IMR-90 (cell line): ENCODE data around the gene CATSPERB. TPM values are rescaled to one million over a fixed set of nuclear protein-coding genes. Genes with fewer than 3 reads are reported as not detected.

Source experiments
- ATAC-seq: fragments of 200-7000 bp; cut with Tn5 transposase; 2 replicates; pipeline ENCODE4 v1.9.1; 2020; ENCODE audit warnings: low read depth, mild to moderate bottlenecking, moderate library complexity
- BruUV-seq: library from RNA; stranded (reverse); fragments of 400-500 nt; replicated peaks from 2 replicates; lab custom pipeline; 2021; lab: Mats Ljungman, UMichigan
- CTCF ChIA-PET: fragments of 300-600 bp; formaldehyde crosslinking; extraction: SDS; loops from one replicate; lab custom pipeline; 2021; ENCODE audit warnings: antibody characterized with exemption; lab: Yijun Ruan, JAX
- POLR2A ChIA-PET: fragments of 300-600 bp; sonication (Branson Sonifier 250); formaldehyde crosslinking; loops from one replicate; lab custom pipeline; 2022; ENCODE audit warnings: antibody characterized with exemption; ENCODE audit not compliant: unreplicated experiment; lab: Charles Lee
- DNase-seq: peaks from one replicate; pipeline ENCODE4 v3.0.0; 2013
- H2AFZ ChIP-seq: replicated peaks from 2 replicates; pipeline ENCODE3; 2013; ENCODE audit warnings: low read length, mild to moderate bottlenecking; ENCODE audit not compliant: poor library complexity
- H2AK5ac ChIP-seq: 2 replicates; pipeline ENCODE4 v1.6.1; 2013; ENCODE audit warnings: low read depth, low read length, inconsistent platforms
- H2AK9ac ChIP-seq: replicated peaks from 2 replicates; pipeline ENCODE3; 2013; ENCODE audit warnings: mild to moderate bottlenecking, low read depth, low read length, moderate library complexity; ENCODE audit not compliant: poor library complexity
- H2BK120ac ChIP-seq: 2 replicates; pipeline ENCODE4 v1.6.1; 2013; ENCODE audit warnings: low read depth, low read length, inconsistent platforms
- H2BK15ac ChIP-seq: 3 replicates; pipeline ENCODE4 v1.6.1; 2013; ENCODE audit warnings: low read depth, low read length, inconsistent platforms
- H2BK20ac ChIP-seq: 2 replicates; pipeline ENCODE4 v1.6.1; 2013; ENCODE audit warnings: low read depth, mild to moderate bottlenecking, inconsistent platforms, low read length, moderate library complexity
- H2BK5ac ChIP-seq: 2 replicates; pipeline ENCODE4 v1.6.1; 2013; ENCODE audit warnings: mild to moderate bottlenecking, low read depth, low read length, inconsistent platforms; ENCODE audit not compliant: poor library complexity, severe bottlenecking
- H3K14ac ChIP-seq: replicated peaks from 2 replicates; pipeline ENCODE4 v1.6.1; 2013; ENCODE audit warnings: low read depth, low read length, inconsistent platforms
- H3K18ac ChIP-seq: 2 replicates; pipeline ENCODE4 v1.6.1; 2013; ENCODE audit warnings: low read depth, low read length, control low read depth
- H3K23ac ChIP-seq: 2 replicates; pipeline ENCODE4 v1.6.1; 2013; ENCODE audit warnings: low read depth, low read length, inconsistent platforms
- H3K27ac ChIP-seq: 2 replicates; pipeline ENCODE4 v1.5.1; 2013; ENCODE audit warnings: mild to moderate bottlenecking, control low read depth, low read length; ENCODE audit not compliant: insufficient read depth
- H3K27me3 ChIP-seq: 2 replicates; pipeline ENCODE4 v1.6.1; 2013; ENCODE audit warnings: low read length; ENCODE audit not compliant: control insufficient read depth, insufficient read depth
- H3K36me3 ChIP-seq: 2 replicates; pipeline ENCODE4 v1.6.1; 2013; ENCODE audit warnings: low read length, mixed read lengths; ENCODE audit not compliant: control insufficient read depth, insufficient read depth
- H3K4ac ChIP-seq: 2 replicates; pipeline ENCODE4 v1.6.1; 2013; ENCODE audit warnings: low read depth, low read length, inconsistent platforms
- H3K4me1 ChIP-seq: 2 replicates; pipeline ENCODE4 v1.6.1; 2013; ENCODE audit warnings: low read length, mixed read lengths; ENCODE audit not compliant: control insufficient read depth, insufficient read depth
- H3K4me2 ChIP-seq: 2 replicates; pipeline ENCODE4 v1.6.1; 2013; ENCODE audit warnings: low read depth, mild to moderate bottlenecking, control low read depth, low read length, moderate library complexity
- H3K4me3 ChIP-seq: 2 replicates; pipeline ENCODE4 v1.5.1; 2013; ENCODE audit warnings: low read depth, mild to moderate bottlenecking, control low read depth, low read length, moderate library complexity; ENCODE audit not compliant: insufficient read depth
- H3K56ac ChIP-seq: 2 replicates; pipeline ENCODE4 v1.6.1; 2013; ENCODE audit warnings: low read length, inconsistent platforms; ENCODE audit not compliant: insufficient read depth; ENCODE audit errors: extremely low read depth
- H3K79me1 ChIP-seq, 2 experiments: 2 replicates each; pipeline ENCODE4 v1.6.1; 2013; ENCODE audit warnings: low read length in 2 of 2, inconsistent platforms in 1 of 2, low read depth in 1 of 2
- H3K9ac ChIP-seq: 2 replicates; pipeline ENCODE4 v1.6.1; 2013; ENCODE audit warnings: low read depth, low read length, control low read depth
- H3K9me1 ChIP-seq: 2 replicates; pipeline ENCODE4 v1.6.1; 2013; ENCODE audit warnings: low read length, inconsistent platforms; ENCODE audit not compliant: insufficient read depth
- H3K9me3 ChIP-seq: 2 replicates; pipeline ENCODE4 v1.6.1; 2013; ENCODE audit warnings: low read length; ENCODE audit not compliant: control insufficient read depth, insufficient read depth
- H4K20me1 ChIP-seq: 2 replicates; pipeline ENCODE4 v1.6.1; 2013; ENCODE audit warnings: low read length, inconsistent platforms; ENCODE audit not compliant: insufficient read depth
- H4K5ac ChIP-seq: 2 replicates; pipeline ENCODE4 v1.6.1; 2013; ENCODE audit warnings: mild to moderate bottlenecking, low read depth, low read length, control low read depth
- H4K8ac ChIP-seq, 2 experiments: 2 replicates each; pipeline ENCODE4 v1.6.1; 2013; ENCODE audit warnings: low read depth in 2 of 2, low read length in 2 of 2, control low read depth in 1 of 2, inconsistent platforms in 1 of 2
- H4K91ac ChIP-seq: 2 replicates; pipeline ENCODE4 v1.6.1; 2013; ENCODE audit warnings: low read depth, low read length, inconsistent platforms; ENCODE audit not compliant: insufficient read depth
- CHD1 ChIP-seq: IDR thresholded peaks from 2 replicates; pipeline ENCODE4 v1.6.1; 2012; ENCODE audit warnings: low read depth, low read length, improper control_type of control experiment
- RFX5 ChIP-seq: IDR thresholded peaks from 2 replicates; pipeline ENCODE4 v1.8.0; 2012; ENCODE audit warnings: low read depth, mild to moderate bottlenecking, low read length, moderate library complexity
- WGBS, 2 experiments: methylation state at CpG; one replicate each; pipeline versions ENCODE4 v1.1.5 to v1.1.7; 2013; ENCODE audit warnings: missing lambda C conversion rate in 2 of 2; ENCODE audit not compliant: insufficient read length in 1 of 2; ENCODE audit errors: extremely low coverage in 2 of 2; 5-methylcytosine and 5-hydroxymethylcytosine counted together
- dilution Hi-C: fragments of 300-500 bp; cut with HindIII; formaldehyde crosslinking; loops from one replicate; pipeline ENCODE4 v1.14.3; 2018; ENCODE audit warnings: low sequenced_read_pairs; ENCODE audit not compliant: unreplicated experiment
- in situ Hi-C: fragments of 300-500 bp; cut with MboI; formaldehyde crosslinking; loops from 3 replicates; pipeline ENCODE4 v1.14.3; 2019; ENCODE audit warnings: low sequenced_read_pairs, inconsistent platforms, mixed read lengths
- intact Hi-C: fragments of 100-400 bp; cut with micrococcal nuclease; formaldehyde crosslinking; loops from 2 replicates; pipeline ENCODE4 v1.10.0; 2022
- polyA plus RNA-seq, 3 experiments: library from polyadenylated mRNA; depleted of rRNA; stranded (reverse); fragments of >200 nt; gene quantifications; 2 replicates each; pipeline ENCODE4 v1.2.3, GENCODE V29; 2012; ENCODE audit warnings: low replicate concordance in 1 of 3
- total RNA-seq: library from RNA; depleted of rRNA; stranded (reverse); fragments of >200 nt; gene quantifications from 2 replicates; pipeline ENCODE4 v1.2.3, GENCODE V29; 2012

Gene CATSPERB
- total and polyA plus RNA-seq, 2 of the 4 experiments (the other 2 are of a cell fraction): not detected

- WGBS, 2 experiments: no CpG with 5 or more reads among the region's 2 CpGs
- no TSS peak for BruUV-seq
- no peak for TF ChIP-seq RFX5
- TF ChIP-seq CHD1: no peak
- dilution Hi-C loops (no loop called here), intact Hi-C loops (no loop called here), in situ Hi-C loops (no loop called here)
- H3K4me1 ChIP-seq: no peaks in the 10 kb centered on the region
- H3K36me3 ChIP-seq: no peaks in the 10 kb centered on the region
- H4K20me1 ChIP-seq: no peaks in the 10 kb centered on the region
- H2BK20ac ChIP-seq: no peak overlapping the region
- H3K56ac ChIP-seq: no peak overlapping the region
- H3K9me1 ChIP-seq: no peaks in the 10 kb centered on the region
- no peak overlapping the region for H3K4me2 ChIP-seq
- no peak overlapping the region for H3K14ac ChIP-seq
- no peak overlapping the region for H2BK120ac ChIP-seq
- H2AK9ac ChIP-seq: no peak overlapping the region
- ATAC-seq (no peak), DNase-seq (no peak)
- H3K79me1 ChIP-seq: no peaks in the 10 kb centered on the region
- no peak overlapping the region for H2AFZ ChIP-seq
- no peak overlapping the region for H4K91ac ChIP-seq
- H3K9ac ChIP-seq: no peak overlapping the region
- H3K4ac ChIP-seq: no peak overlapping the region
- no peak overlapping the region for H3K27ac ChIP-seq
- H2BK15ac ChIP-seq: no peak overlapping the region
- no peaks in the 10 kb centered on the region for H3K27me3 ChIP-seq
- POLR2A ChIA-PET: no interaction called here
- H2BK5ac ChIP-seq: no peak overlapping the region
- H3K4me3 ChIP-seq: no peak overlapping the region
- no peak overlapping the region for H4K8ac ChIP-seq
- CTCF ChIA-PET: no interaction called here
- H4K5ac ChIP-seq: no peak overlapping the region
- H3K9me3 ChIP-seq: no peaks in the 10 kb centered on the region
- H3K23ac ChIP-seq: no peak overlapping the region
- no peak overlapping the region for H2AK5ac ChIP-seq
- no peak overlapping the region for H3K18ac ChIP-seq
Observed at GRCh38 chr14:91732859-91733477, 1.1 kb upstream of the CATSPERB start.
